GM19463 (cell line): ENCODE results near the gene EBP.
A peak's percentile ranks its signal among the peaks of the same experiment; 100 is the strongest.

ENCODE experiments used
- ATAC-seq: cut with Tn5 transposase; IDR thresholded peaks from one replicate; pipeline ENCODE4 v1.9.1; 2021; ENCODE audit warnings: mild to moderate bottlenecking, moderate library complexity; ENCODE audit not compliant: unreplicated experiment

Gene EBP

DNA sequence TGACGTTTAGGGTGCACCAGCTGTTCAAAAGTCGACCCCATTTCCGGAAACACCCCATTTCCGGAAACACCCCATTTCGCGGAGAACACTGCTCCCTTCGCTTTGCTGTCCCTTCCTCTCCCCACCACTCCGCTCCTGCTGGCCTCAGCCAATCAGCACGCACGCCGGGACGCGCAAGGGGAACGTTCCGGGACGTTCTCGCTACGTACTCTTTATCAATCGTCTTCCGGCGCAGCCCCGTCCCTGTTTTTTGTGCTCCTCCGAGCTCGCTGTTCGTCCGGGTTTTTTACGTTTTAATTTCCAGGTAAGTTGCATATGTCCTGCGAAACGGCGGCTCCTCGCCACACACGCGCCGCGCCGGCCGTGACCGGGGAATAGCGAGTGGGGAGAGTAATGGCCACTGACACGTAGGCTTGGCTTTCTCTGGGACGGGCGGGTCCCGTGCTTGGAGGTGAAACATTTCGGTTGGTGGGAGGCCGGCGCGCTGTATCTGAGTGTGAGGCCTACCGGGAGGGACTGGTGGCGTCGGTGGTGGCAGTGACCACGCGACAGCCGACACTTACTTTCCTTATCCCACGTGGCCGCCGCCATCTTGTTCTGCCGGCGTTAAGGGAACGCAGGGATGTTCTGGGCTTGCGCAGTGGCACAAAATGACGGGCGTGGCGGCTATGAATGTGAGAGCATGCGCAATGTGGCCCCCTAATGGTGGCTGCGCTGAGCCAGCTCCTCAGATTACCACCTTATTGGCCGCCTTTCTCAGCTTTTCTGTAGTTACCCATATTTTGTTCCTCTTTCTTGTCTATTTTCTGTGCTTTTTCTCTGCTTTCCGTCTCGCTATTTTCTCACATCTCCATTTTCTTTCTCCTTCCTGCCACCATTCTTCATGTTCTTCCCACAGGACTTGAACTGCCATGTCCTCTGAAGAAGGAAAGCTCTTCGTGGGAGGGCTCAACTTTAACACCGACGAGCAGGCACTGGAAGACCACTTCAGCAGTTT is 53.0 kb downstream of the EBP start, which contains the start of gene RBM3:
RBM3 (plus strand) TSS at position 215 of the 997 bp plus-strand sequence; CDS start at position 912, 697 bp downstream.
- ATAC-seq: peak; percentile 82

GRCh38 chrX:48575642-48576041 is 54.0 kb downstream of the EBP start:
- ATAC-seq: no peak

- no peak for ATAC-seq
Measured at GRCh38 chrX:48576108-48576507, 54.5 kb downstream of the EBP start.
